Gastrocnemius medialis (tissue), 4 donors: ENCODE results near the gene KRTAP4-7. TPM values are rescaled to one million over a fixed set of nuclear protein-coding genes. Genes with fewer than 3 reads are reported as not detected.

Experiments
- ATAC-seq, 2 donors: fragments of 150-250 bp; one replicate each; pipeline ENCODE4 v1.9.1; 2016
- DNase-seq, 2 donors: peaks; one replicate each; pipeline ENCODE4 v3.0.0-alpha.2; 2019
- H3K27ac ChIP-seq, 4 donors: fragments of 200-600 bp; sonication (generic); 1 replicate in 1 of 4; 2 replicates in 3 of 4; pipeline ENCODE4 v1.5.1; 2016 to 2018; ENCODE audit warnings: mild to moderate bottlenecking in 2 of 4, moderate library complexity in 1 of 4
- H3K27me3 ChIP-seq, 3 donors: fragments of 200-600 bp; sonication (generic) in 2 of 3; 1 replicate in 1 of 3; 2 replicates in 2 of 3; pipeline versions ENCODE4 v1.5.1 to v1.6.0; 2016 to 2019; ENCODE audit warnings: mild to moderate bottlenecking in 1 of 3, moderate library complexity in 1 of 3
- H3K36me3 ChIP-seq, 2 donors: fragments of 200-600 bp; sonication (generic) in 1 of 2; one replicate each; pipeline ENCODE4 v1.5.1; 2017 to 2018
- H3K4me1 ChIP-seq, 2 donors: fragments of 200-600 bp; sonication (generic) in 1 of 2; one replicate each; pipeline ENCODE4 v1.5.1; 2016 to 2017; ENCODE audit warnings: mild to moderate bottlenecking in 2 of 2
- H3K4me3 ChIP-seq, 4 donors: fragments of 200-600 bp; sonication (generic) in 3 of 4; 1 replicate in 1 of 4; 2 replicates in 3 of 4; pipeline ENCODE4 v1.5.1; 2016 to 2019; ENCODE audit warnings: mild to moderate bottlenecking in 2 of 4
- H3K9me3 ChIP-seq, 3 donors: fragments of 200-600 bp; sonication (generic) in 2 of 3; 1 replicate in 1 of 3; 2 replicates in 2 of 3; pipeline ENCODE4 v1.5.1; 2016 to 2019
- POLR2A ChIP-seq, 2 donors: fragments of 450-650 bp; IDR thresholded peaks; one replicate each; pipeline ENCODE4 v1.6.1; 2017; ENCODE audit warnings: antibody characterized with exemption in 2 of 2, mild to moderate bottlenecking in 2 of 2, moderate library complexity in 2 of 2
- in situ Hi-C, 4 donors: fragments of 200-750 bp; cut with MboI; loops; one replicate each; pipeline versions ENCODE4 v1.15.0 to v1.8.0; 2017; ENCODE audit warnings: low sequenced_read_pairs in 4 of 4
- intact Hi-C: fragments of 100-400 bp; cut with DNase I; formaldehyde crosslinking; loops from one replicate; pipeline ENCODE4 v1.15.1; 2023; ENCODE audit warnings: low total_unique reads
- total RNA-seq, 4 donors: library from RNA; depleted of rRNA; stranded (reverse); fragments of >200 nt; gene quantifications; one replicate each; pipeline versions ENCODE4 v1.1.0 to v1.2.3, GENCODE V29; 2016
- TF ChIP-seq, protein P1 (sequence below), 5 experiments: fragments of 450-650 bp in 3 of 5; fragments of 200-600 bp in 2 of 5; sonication (generic) in 2 of 5; IDR thresholded peaks in 4 of 5; conservative IDR thresholded peaks in 1 of 5; 1 replicate in 4 of 5; 2 replicates in 1 of 5; pipeline ENCODE4 v1.5.1; 2016 to 2019; ENCODE audit warnings: antibody characterized with exemption in 5 of 5, mild to moderate bottlenecking in 3 of 5, moderate library complexity in 3 of 5

The KRTAP4-7 gene
- total RNA-seq, 4 donors from 2014 or later: not detected

DNA sequence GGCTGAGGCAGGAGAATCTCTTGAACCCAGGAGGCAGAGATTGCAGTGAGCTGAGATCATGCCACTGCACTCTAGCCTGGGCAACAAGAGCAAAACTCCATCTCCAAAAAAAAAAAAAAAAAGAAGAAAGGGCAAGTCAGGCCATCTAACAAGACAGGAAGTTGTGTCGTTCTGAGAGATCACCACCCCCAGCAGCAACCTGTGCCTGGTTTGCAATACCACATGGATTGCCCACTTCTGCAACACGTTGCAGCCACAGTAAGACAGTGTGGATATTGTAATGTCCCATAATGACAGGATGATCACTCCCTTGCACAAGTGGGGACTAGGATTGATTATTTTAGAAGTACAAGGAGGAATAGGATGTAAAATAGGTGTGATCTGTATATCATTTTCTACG lies 14.9 kb upstream of the KRTAP4-7 start:
- Histone ChIP-seq H3K27ac (no peak overlapping the region), H3K27me3 (peaks cover 0 to 4% (median 0%) of the 10 kb centered on the region in 3 donors), H3K4me3 (no peak overlapping the region), H3K36me3 (no peaks in the 10 kb centered on the region), H3K9me3 (no peaks in the 10 kb centered on the region), H3K4me1 (no peaks in the 10 kb centered on the region)
- no peak for ATAC-seq
- in situ Hi-C loops: loop anchor here in 1 of 4 donors (25.0 kb wide), 1 partner anchor 107 kb away; the partner anchor contains the start of gene KRT39
- intact Hi-C loops: no loop called here
- TF ChIP-seq, protein P1, sequence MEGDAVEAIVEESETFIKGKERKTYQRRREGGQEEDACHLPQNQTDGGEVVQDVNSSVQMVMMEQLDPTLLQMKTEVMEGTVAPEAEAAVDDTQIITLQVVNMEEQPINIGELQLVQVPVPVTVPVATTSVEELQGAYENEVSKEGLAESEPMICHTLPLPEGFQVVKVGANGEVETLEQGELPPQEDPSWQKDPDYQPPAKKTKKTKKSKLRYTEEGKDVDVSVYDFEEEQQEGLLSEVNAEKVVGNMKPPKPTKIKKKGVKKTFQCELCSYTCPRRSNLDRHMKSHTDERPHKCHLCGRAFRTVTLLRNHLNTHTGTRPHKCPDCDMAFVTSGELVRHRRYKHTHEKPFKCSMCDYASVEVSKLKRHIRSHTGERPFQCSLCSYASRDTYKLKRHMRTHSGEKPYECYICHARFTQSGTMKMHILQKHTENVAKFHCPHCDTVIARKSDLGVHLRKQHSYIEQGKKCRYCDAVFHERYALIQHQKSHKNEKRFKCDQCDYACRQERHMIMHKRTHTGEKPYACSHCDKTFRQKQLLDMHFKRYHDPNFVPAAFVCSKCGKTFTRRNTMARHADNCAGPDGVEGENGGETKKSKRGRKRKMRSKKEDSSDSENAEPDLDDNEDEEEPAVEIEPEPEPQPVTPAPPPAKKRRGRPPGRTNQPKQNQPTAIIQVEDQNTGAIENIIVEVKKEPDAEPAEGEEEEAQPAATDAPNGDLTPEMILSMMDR (IDR thresholded peaks at IDR 0.05 in 4 of 5, conservative IDR thresholded peaks at IDR 0.05 in 1 of 5): no peak
- no peak for DNase-seq

DNA sequence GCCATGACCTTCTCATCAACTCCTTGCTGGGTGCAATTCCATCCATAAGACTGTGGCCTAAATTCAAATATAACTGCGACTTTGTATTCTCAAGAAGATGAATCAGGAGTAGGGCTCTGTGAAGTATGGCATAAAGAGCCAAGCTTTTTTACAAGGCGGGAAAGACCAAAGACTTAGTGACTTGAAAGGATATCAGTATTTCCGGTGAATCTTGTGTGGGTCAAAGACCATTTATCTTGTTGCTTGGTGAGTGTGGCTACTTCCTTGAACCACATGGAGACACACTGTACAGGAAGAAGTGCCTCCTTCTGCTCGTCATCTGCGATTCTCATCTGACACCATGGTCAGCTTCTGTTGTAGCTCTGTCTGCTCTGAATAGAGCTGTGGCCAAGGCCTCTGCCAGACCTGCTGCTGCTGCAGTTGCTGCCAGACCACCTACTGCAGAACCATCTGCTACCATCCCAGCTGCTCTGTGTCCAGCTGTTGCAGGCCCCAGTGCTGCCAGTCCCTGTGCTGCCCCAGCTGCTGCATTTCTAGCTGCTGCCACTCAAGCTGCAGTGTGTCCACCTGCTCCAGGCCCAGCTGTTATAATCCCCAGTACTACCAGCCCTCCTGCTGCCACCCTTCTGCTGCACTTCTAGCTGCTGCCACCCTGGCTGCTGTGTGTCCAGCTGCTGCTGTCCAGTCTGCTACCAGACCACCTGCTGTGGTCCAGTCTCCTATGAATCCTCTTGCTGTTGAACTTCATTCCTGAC lies 12.2 kb upstream of the KRTAP4-7 start:
- no peak overlapping the region for H3K27ac ChIP-seq
- TF ChIP-seq, protein P1 (IDR thresholded peaks at IDR 0.05 in 4 of 5, conservative IDR thresholded peaks at IDR 0.05 in 1 of 5): no peak
- no peak for TF ChIP-seq POLR2A (IDR thresholded peaks at IDR 0.05)
- no peak for ATAC-seq
- intact Hi-C loops: no loop called here
- H3K36me3 ChIP-seq: no peaks in the 10 kb centered on the region
- H3K9me3 ChIP-seq: no peaks in the 10 kb centered on the region
- no peaks in the 10 kb centered on the region for H3K27me3 ChIP-seq
- no peak for DNase-seq
- H3K4me1 ChIP-seq: no peaks in the 10 kb centered on the region
- in situ Hi-C loops: loop anchor here in 1 of 4 donors (25.0 kb wide), 1 partner anchor 109 kb away; the partner anchor contains the start of gene KRT39
- H3K4me3 ChIP-seq: no peak overlapping the region

DNA sequence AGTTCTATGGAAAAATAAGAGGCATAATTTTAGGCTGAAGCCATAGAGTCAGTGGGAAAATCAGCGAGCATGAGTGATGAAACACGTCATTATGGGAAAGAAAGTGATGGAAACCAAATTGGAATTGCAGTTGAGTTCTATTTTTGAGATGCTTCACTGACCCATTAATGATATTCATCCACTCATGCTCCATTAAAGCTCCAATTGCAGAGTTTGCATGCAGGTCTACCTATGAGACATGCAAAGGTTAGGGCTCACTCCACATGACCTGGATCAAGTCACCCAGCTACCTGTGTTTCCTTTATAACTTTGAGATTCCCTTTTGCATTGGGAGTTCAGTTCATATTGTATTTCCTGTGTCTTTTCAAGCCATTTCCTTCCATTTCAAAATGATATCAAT lies 10.3 kb upstream of the KRTAP4-7 start:
- no peaks in the 10 kb centered on the region for H3K4me1 ChIP-seq
- in situ Hi-C loops (loop anchor here in 1 of 4 donors (25.0 kb wide), 1 partner anchor 111 kb away; the partner anchor contains the start of gene KRT39), intact Hi-C loops (no loop called here)
- H3K4me3 ChIP-seq: no peak overlapping the region
- no peaks in the 10 kb centered on the region for H3K36me3 ChIP-seq
- H3K27me3 ChIP-seq: peaks cover 0 to 5% (median 0%) of the 10 kb centered on the region in 3 donors
- TF ChIP-seq POLR2A (IDR thresholded peaks at IDR 0.05): no peak
- TF ChIP-seq, protein P1 (IDR thresholded peaks at IDR 0.05 in 4 of 5, conservative IDR thresholded peaks at IDR 0.05 in 1 of 5): no peak
- no peak for DNase-seq
- ATAC-seq: no peak
- H3K9me3 ChIP-seq: no peaks in the 10 kb centered on the region
- no peak overlapping the region for H3K27ac ChIP-seq

DNA sequence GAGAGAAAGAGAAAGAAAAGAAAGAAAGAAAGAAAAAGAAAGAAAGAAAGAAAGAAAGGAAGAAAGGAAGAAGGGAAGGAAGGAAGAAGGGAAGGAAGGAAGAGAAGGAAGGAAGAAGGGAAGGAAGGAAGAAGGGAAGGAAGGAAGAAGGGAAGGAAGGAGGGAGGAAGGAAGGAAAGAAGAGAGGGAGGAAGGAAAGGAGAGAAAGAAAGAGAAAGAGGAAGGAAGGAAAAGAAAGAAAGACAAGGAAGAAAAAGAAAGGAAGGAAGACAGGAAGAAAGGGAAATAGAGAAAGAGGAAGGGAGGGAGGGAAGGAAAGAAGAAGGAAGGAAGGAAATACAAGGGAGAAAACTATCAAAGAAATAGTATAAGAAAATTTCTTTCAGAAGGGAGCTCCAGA lies 7.2 kb upstream of the KRTAP4-7 start:
- intact Hi-C loops: no loop called here
- Histone ChIP-seq H3K9me3 (no peaks in the 10 kb centered on the region), H3K4me3 (no peak overlapping the region), H3K27ac (no peak overlapping the region), H3K27me3 (peaks cover 0 to 6% (median 0%) of the 10 kb centered on the region in 3 donors), H3K4me1 (no peaks in the 10 kb centered on the region), H3K36me3 (no peaks in the 10 kb centered on the region)
- no peak for TF ChIP-seq POLR2A (IDR thresholded peaks at IDR 0.05)
- TF ChIP-seq, protein P1 (IDR thresholded peaks at IDR 0.05 in 4 of 5, conservative IDR thresholded peaks at IDR 0.05 in 1 of 5): no peak
- ATAC-seq (no peak), DNase-seq (no peak)
- in situ Hi-C loops: loop anchor here in 1 of 4 donors (25.0 kb wide), 1 partner anchor 111 kb away; the partner anchor contains the start of genes KRTAP4-1, KRTAP4-2 and KRTAP9-1
